K562 (cell line): ENCODE results near the gene RTL10. TPM values are rescaled to one million over a fixed set of nuclear protein-coding genes. Genes with fewer than 3 reads are reported as not detected.
A peak's percentile ranks its signal among the peaks of the same experiment; 100 is the strongest.

Experiments used
- ARNT ChIP-seq, 2 experiments: fragments of 450-650 bp; IDR thresholded peaks; 2 replicates each; pipeline ENCODE4 v1.6.1; 2016; ENCODE audit warnings: mild to moderate bottlenecking in 1 of 2
- CBX2 ChIP-seq: fragments of 200-600 bp; sonication (generic); IDR thresholded peaks from one replicate; pipeline ENCODE4 v1.6.1; 2012; ENCODE audit warnings: mild to moderate bottlenecking, low read length, inconsistent platforms; ENCODE audit not compliant: insufficient read depth, poor library complexity, severe bottlenecking
- CBX3 ChIP-seq, 2 experiments: IDR thresholded peaks; 1 replicate in 1 of 2; 2 replicates in 1 of 2; pipeline ENCODE4 v1.6.1; 2012; ENCODE audit warnings: inconsistent platforms in 2 of 2, low read length in 2 of 2, borderline replicate concordance in 1 of 2, control low read depth in 1 of 2
- CREB1 ChIP-seq, 2 experiments: sonication (generic) in 1 of 2; formaldehyde crosslinking in 1 of 2; IDR thresholded peaks; 2 replicates each; pipeline versions ENCODE4 v1.6.1 to v1.8.0; 2012 to 2022; ENCODE audit warnings: inconsistent platforms in 1 of 2, mild to moderate bottlenecking in 1 of 2, missing genetic modification reagents in 1 of 2, moderate library complexity in 1 of 2
- FOXA1 ChIP-seq: fragments of 450-650 bp; IDR thresholded peaks from 2 replicates; pipeline ENCODE4 v1.6.1; 2016; ENCODE audit warnings: mild to moderate bottlenecking, borderline replicate concordance
- JUND ChIP-seq, 2 experiments: IDR thresholded peaks; 2 replicates in 1 of 2; 3 replicates in 1 of 2; pipeline ENCODE4 v1.6.1; 2011; ENCODE audit warnings: borderline replicate concordance in 2 of 2, low read depth in 2 of 2, low read length in 2 of 2, improper control_type of control experiment in 1 of 2, missing biosample characterization in 1 of 2, missing genetic modification characterization in 1 of 2, missing genetic modification reagents in 1 of 2
- MEF2A ChIP-seq: IDR thresholded peaks from 2 replicates; pipeline ENCODE4 v1.6.1; 2011; ENCODE audit warnings: low read depth, mild to moderate bottlenecking, low read length, moderate library complexity; ENCODE audit not compliant: control insufficient read depth
- NELFE ChIP-seq: IDR thresholded peaks from 2 replicates; pipeline ENCODE4 v1.6.1; 2011; ENCODE audit warnings: mild to moderate bottlenecking; ENCODE audit not compliant: insufficient read depth, insufficient read length
- PHTF2 ChIP-seq: fragments of 250-450 bp; sonication (Bioruptor Pico); IDR thresholded peaks from 2 replicates; pipeline ENCODE4 v1.5.0; 2021; ENCODE audit warnings: mild to moderate bottlenecking
- RBM22 ChIP-seq: fragments of 200-400 bp; formaldehyde crosslinking; IDR thresholded peaks from 2 replicates; pipeline ENCODE4 v1.6.1; 2018; ENCODE audit warnings: low read length, low read depth; ENCODE audit not compliant: poor library complexity, severe bottlenecking
- SIN3B ChIP-seq: fragments of 450-650 bp; IDR thresholded peaks from 2 replicates; pipeline ENCODE4 v1.6.1; 2017; ENCODE audit warnings: low read depth, mild to moderate bottlenecking, moderate library complexity
- SMAD3 ChIP-seq: fragments of 450-650 bp; formaldehyde crosslinking; conservative IDR thresholded peaks from 2 replicates; pipeline ENCODE4 v1.4.0; 2020; ENCODE audit warnings: mild to moderate bottlenecking
- SUPT5H ChIP-seq: fragments of 450-650 bp; IDR thresholded peaks from 2 replicates; pipeline ENCODE4 v1.6.1; 2016
- TAF7 ChIP-seq: fragments of 450-650 bp; IDR thresholded peaks from 2 replicates; pipeline ENCODE4 v1.6.1; 2016; ENCODE audit warnings: missing genetic modification characterization, missing compliant biosample characterization
- ZC3H11A ChIP-seq: IDR thresholded peaks from 2 replicates; pipeline ENCODE4 v1.6.1; 2012; ENCODE audit warnings: low read depth, low read length, improper control_type of control experiment
- ZFPM2 ChIP-seq: fragments of 250-450 bp; sonication (Bioruptor Pico); IDR thresholded peaks from 2 replicates; pipeline ENCODE4 v1.5.1; 2022; ENCODE audit warnings: mild to moderate bottlenecking
- ZNF318 ChIP-seq, 2 experiments: fragments of 450-650 bp; IDR thresholded peaks; 2 replicates each; pipeline ENCODE4 v1.6.1; 2016; ENCODE audit warnings: mild to moderate bottlenecking in 2 of 2, borderline replicate concordance in 1 of 2, low read depth in 1 of 2, moderate library complexity in 1 of 2
- ZNF354B ChIP-seq: fragments of 250-450 bp; sonication (Bioruptor Pico); IDR thresholded peaks from 2 replicates; pipeline ENCODE4 v1.4.0; 2020
- ZSCAN29 ChIP-seq: fragments of 450-650 bp; IDR thresholded peaks from 2 replicates; pipeline ENCODE4 v1.6.1; 2017
- polyA plus RNA-seq, 8 experiments: library from polyadenylated mRNA; depleted of rRNA in 4 of 8; stranded (reverse) in 5 of 8; unstranded in 3 of 8; fragments of >200 nt; fragmentation: Nextera tagmentation in 2 of 8; fragmentation: Illumina TruSeq in 1 of 8; extraction: Ambion mirVana in 2 of 8; extraction: Trizol in 1 of 8; gene quantifications; 2 replicates each; pipeline versions ENCODE4 v1.2.1 to v1.2.3, GENCODE V29; 2011 to 2014; ENCODE audit warnings: inconsistent platforms in 1 of 8, missing spikeins in 1 of 8
- total RNA-seq, 7 experiments: library from RNA; depleted of rRNA in 6 of 7; stranded (reverse); fragments of >200 nt in 6 of 7; fragmentation: Illumina TruSeq in 2 of 7; extraction: Trizol in 2 of 7; gene quantifications; 2 replicates each; pipeline versions ENCODE4 v1.2.1 to v1.2.3, GENCODE V29; 2011 to 2021; ENCODE audit warnings: low replicate concordance in 1 of 7

The RTL10 gene
- total and polyA plus RNA-seq, 9 of the 15 experiments (the other 6 are each of a cell fraction or from before 2014, with no cell fraction given): 19.8 to 75.5 (median 32.5) TPM

GRCh38 chr22:19806213-19807160, 48.2 kb downstream of the RTL10 start (continued):
- TF ChIP-seq JUND (IDR thresholded peaks at IDR 0.05; ENCODE audit: borderline replicate concordance, low read depth, low read length): peak; percentile 100
- peak; percentile 100 for TF ChIP-seq JUND (tag; IDR thresholded peaks at IDR 0.05; ENCODE audit: borderline replicate concordance, low read depth, low read length)
- TF ChIP-seq ZSCAN29: peak; percentile 43; the same call in 1 of the 2 replicates
- no peak for TF ChIP-seq PHTF2 (CRISPR knock-in tag)
- no peak for TF ChIP-seq NELFE
- TF ChIP-seq RBM22: no peak
- no peak for TF ChIP-seq TAF7 (tag)
- no peak for TF ChIP-seq ZFPM2 (CRISPR knock-in tag)
- no peak for TF ChIP-seq ZNF318 (IDR thresholded peaks at IDR 0.05; ENCODE audit: borderline replicate concordance in 1 of 2, low read depth in 1 of 2)
- no peak for TF ChIP-seq SUPT5H
- TF ChIP-seq ARNT (IDR thresholded peaks at IDR 0.05): no peak
- TF ChIP-seq ZC3H11A: 0 out of 2 replicates have a peak, but pooled peaks have one; percentile 61
- no peak for TF ChIP-seq SIN3B
- TF ChIP-seq CBX2: no peak
- no peak for TF ChIP-seq SMAD3 (CRISPR knock-in tag)
- peak; percentile 57 for TF ChIP-seq CREB1 (IDR thresholded peaks at IDR 0.05)
- no peak for TF ChIP-seq CREB1 (CRISPR knock-in tag; IDR thresholded peaks at IDR 0.05)
- TF ChIP-seq CBX3 (IDR thresholded peaks at IDR 0.05; ENCODE audit: borderline replicate concordance in 1 of 2, low read length in 2 of 2): no peak
- TF ChIP-seq ZNF354B (CRISPR knock-in tag): no peak
- no peak for TF ChIP-seq MEF2A
- no peak; the same call in 1 of the 2 replicates for TF ChIP-seq FOXA1
